Upper lobe of left lung (tissue), 4 donors: Measurements from ENCODE around the gene UBAC2.

Experiments used
- CTCF ChIP-seq, 6 experiments: fragments of 450-650 bp in 4 of 6; fragments of 200-600 bp in 2 of 6; sonication (generic) in 2 of 6; IDR thresholded peaks; one replicate each; pipeline ENCODE4 v1.5.1; 2016 to 2019; ENCODE audit warnings: antibody characterized with exemption in 6 of 6
- POLR2A ChIP-seq, 4 donors: fragments of 450-650 bp; IDR thresholded peaks; one replicate each; pipeline ENCODE4 v1.5.1; 2016 to 2017; ENCODE audit warnings: antibody characterized with exemption in 4 of 4, mild to moderate bottlenecking in 2 of 4

GRCh38 chr13:99296398-99296797 lies 95.7 kb downstream of the UBAC2 start:
- TF ChIP-seq POLR2A (IDR thresholded peaks at IDR 0.05) = no peak
- TF ChIP-seq CTCF (IDR thresholded peaks at IDR 0.05) = no peak
